OCI-LY7 (cell line): Measurements from ENCODE around the gene NAV2. TPM values are rescaled to one million over a fixed set of nuclear protein-coding genes. Genes with fewer than 3 reads are reported as not detected.

Experiments
- BruUV-seq: library from RNA; stranded (reverse); fragments of 400-500 nt; replicated peaks from 2 replicates; lab custom pipeline; 2021; lab: Mats Ljungman, UMichigan
- CTCF ChIA-PET: fragments of 300-600 bp; sonication (Branson Sonifier 250); formaldehyde crosslinking; loops from one replicate; lab custom pipeline; 2022; ENCODE audit warnings: antibody characterized with exemption; ENCODE audit not compliant: unreplicated experiment; lab: Charles Lee
- POLR2A ChIA-PET: fragments of 300-600 bp; sonication (Branson Sonifier 250); formaldehyde crosslinking; loops from one replicate; lab custom pipeline; 2022; ENCODE audit warnings: antibody characterized with exemption; lab: Charles Lee
- DNase-seq: peaks from one replicate; pipeline ENCODE4 v3.0.0-alpha.2; 2015; ENCODE audit warnings: low spot score
- H2AFZ ChIP-seq: fragments of 200-600 bp; sonication (generic), shearing (Covaris generic); 2 replicates; pipeline ENCODE4 v1.6.1; 2014; ENCODE audit warnings: mild to moderate bottlenecking, antibody characterized with exemption, low read length, moderate library complexity
- H3K27ac ChIP-seq: fragments of 200-600 bp; sonication (generic); 2 replicates; pipeline ENCODE4 v1.5.1; 2014; ENCODE audit warnings: mixed run types, low read depth, mild to moderate bottlenecking, moderate library complexity, low read length, inconsistent platforms; ENCODE audit not compliant: poor library complexity, severe bottlenecking
- H3K36me3 ChIP-seq: fragments of 200-600 bp; sonication (generic); 2 replicates; pipeline ENCODE4 v1.6.1; 2014; ENCODE audit warnings: mild to moderate bottlenecking, antibody characterized with exemption, low read length, moderate library complexity, mixed read lengths; ENCODE audit not compliant: insufficient read depth
- H3K4me1 ChIP-seq: fragments of 200-600 bp; sonication (generic); 2 replicates; pipeline ENCODE4 v1.5.1; 2014; ENCODE audit warnings: mild to moderate bottlenecking, low read length; ENCODE audit not compliant: insufficient read depth, poor library complexity, severe bottlenecking
- H3K4me2 ChIP-seq: fragments of 200-600 bp; sonication (generic); 2 replicates; pipeline ENCODE4 v1.6.1; 2014; ENCODE audit warnings: mild to moderate bottlenecking, low read length
- H3K4me3 ChIP-seq: fragments of 200-600 bp; sonication (generic); 2 replicates; pipeline ENCODE4 v1.5.1; 2014; ENCODE audit warnings: mild to moderate bottlenecking, low read depth, low read length; ENCODE audit not compliant: poor library complexity, severe bottlenecking
- H3K79me2 ChIP-seq: fragments of 200-600 bp; sonication (generic); 2 replicates; pipeline ENCODE4 v1.6.1; 2016; ENCODE audit warnings: low read depth, mild to moderate bottlenecking, low read length, moderate library complexity, mixed read lengths; ENCODE audit not compliant: insufficient read depth
- H3K9me2 ChIP-seq: fragments of 200-600 bp; sonication (generic); 2 replicates; pipeline ENCODE4 v1.6.1; 2016; ENCODE audit warnings: mild to moderate bottlenecking, low read length, mixed read lengths; ENCODE audit not compliant: insufficient read depth
- H3K9me3 ChIP-seq: fragments of 200-600 bp; sonication (generic); 2 replicates; pipeline ENCODE4 v1.6.1; 2014; ENCODE audit warnings: mild to moderate bottlenecking, mixed run types, low read length, mixed read lengths
- H4K20me1 ChIP-seq: fragments of 200-600 bp; sonication (generic); 2 replicates; pipeline ENCODE4 v1.6.1; 2014; ENCODE audit warnings: mild to moderate bottlenecking, antibody characterized with exemption, low read length, moderate library complexity, mixed read lengths; ENCODE audit not compliant: insufficient read depth
- EZH2phosphoT487 ChIP-seq: fragments of 200-600 bp; sonication (generic); IDR thresholded peaks from 2 replicates; pipeline ENCODE4 v1.6.1; 2018; ENCODE audit warnings: low read depth, borderline replicate concordance, mild to moderate bottlenecking, mixed run types, antibody characterized with exemption, low read length, moderate library complexity, mixed read lengths
- intact Hi-C: fragments of 100-400 bp; cut with micrococcal nuclease; formaldehyde crosslinking; loops from one replicate; pipeline ENCODE4 v1.10.0; 2022; ENCODE audit not compliant: unreplicated experiment
- total RNA-seq, 2 experiments: library from RNA; depleted of rRNA in 1 of 2; stranded (reverse); fragments of >200 nt in 1 of 2; shearing (Covaris generic) in 1 of 2; gene quantifications; 2 replicates each; pipeline ENCODE4 v1.2.3, GENCODE V29; 2014 to 2022
- TF ChIP-seq, protein P1 (sequence below): fragments of 200-600 bp; sonication (generic); conservative IDR thresholded peaks from 2 replicates; pipeline ENCODE4 v1.5.1; 2014; ENCODE audit warnings: mild to moderate bottlenecking, antibody characterized with exemption, low read length, moderate library complexity, mixed read lengths

The NAV2 gene
- total RNA-seq, 2 experiments from 2014 or later: 0.06 to 0.68 TPM

DNA sequence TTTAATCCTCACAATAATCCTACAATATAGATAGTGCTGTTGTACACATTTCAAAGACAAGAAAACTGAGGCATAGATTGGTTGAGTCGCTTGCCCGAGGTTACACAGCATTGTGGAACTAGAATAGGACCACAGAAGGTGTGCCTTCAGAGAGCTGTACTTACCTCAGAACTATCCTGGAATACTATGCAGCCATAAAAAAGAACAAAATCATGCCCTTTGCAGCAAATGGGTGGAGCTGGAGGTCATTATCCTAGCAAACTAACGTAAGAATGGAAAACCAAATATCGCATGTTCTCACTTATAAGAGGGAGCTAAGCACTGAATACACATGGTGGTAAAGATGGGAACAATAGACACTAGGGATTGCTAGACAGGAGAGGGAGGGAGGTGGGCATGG, 15.7 kb upstream of the NAV2 start:
- Histone ChIP-seq H3K79me2 (no peaks in the 10 kb centered on the region), H3K27ac (no peak overlapping the region), H2AFZ (no peak overlapping the region), H3K9me2 (no peaks in the 10 kb centered on the region), H3K4me3 (no peak overlapping the region), H4K20me1 (no peaks in the 10 kb centered on the region), H3K9me3 (no peaks in the 10 kb centered on the region), H3K36me3 (no peaks in the 10 kb centered on the region), H3K4me2 (no peak overlapping the region), H3K4me1 (no peaks in the 10 kb centered on the region)
- no peak for TF ChIP-seq EZH2phosphoT487
- TF ChIP-seq, protein P1, sequence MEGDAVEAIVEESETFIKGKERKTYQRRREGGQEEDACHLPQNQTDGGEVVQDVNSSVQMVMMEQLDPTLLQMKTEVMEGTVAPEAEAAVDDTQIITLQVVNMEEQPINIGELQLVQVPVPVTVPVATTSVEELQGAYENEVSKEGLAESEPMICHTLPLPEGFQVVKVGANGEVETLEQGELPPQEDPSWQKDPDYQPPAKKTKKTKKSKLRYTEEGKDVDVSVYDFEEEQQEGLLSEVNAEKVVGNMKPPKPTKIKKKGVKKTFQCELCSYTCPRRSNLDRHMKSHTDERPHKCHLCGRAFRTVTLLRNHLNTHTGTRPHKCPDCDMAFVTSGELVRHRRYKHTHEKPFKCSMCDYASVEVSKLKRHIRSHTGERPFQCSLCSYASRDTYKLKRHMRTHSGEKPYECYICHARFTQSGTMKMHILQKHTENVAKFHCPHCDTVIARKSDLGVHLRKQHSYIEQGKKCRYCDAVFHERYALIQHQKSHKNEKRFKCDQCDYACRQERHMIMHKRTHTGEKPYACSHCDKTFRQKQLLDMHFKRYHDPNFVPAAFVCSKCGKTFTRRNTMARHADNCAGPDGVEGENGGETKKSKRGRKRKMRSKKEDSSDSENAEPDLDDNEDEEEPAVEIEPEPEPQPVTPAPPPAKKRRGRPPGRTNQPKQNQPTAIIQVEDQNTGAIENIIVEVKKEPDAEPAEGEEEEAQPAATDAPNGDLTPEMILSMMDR: no peak
- DNase-seq: no peak
- CTCF ChIA-PET: no interaction called here
- no TSS peak for BruUV-seq
- POLR2A ChIA-PET: no interaction called here
- intact Hi-C loops: no loop called here

DNA sequence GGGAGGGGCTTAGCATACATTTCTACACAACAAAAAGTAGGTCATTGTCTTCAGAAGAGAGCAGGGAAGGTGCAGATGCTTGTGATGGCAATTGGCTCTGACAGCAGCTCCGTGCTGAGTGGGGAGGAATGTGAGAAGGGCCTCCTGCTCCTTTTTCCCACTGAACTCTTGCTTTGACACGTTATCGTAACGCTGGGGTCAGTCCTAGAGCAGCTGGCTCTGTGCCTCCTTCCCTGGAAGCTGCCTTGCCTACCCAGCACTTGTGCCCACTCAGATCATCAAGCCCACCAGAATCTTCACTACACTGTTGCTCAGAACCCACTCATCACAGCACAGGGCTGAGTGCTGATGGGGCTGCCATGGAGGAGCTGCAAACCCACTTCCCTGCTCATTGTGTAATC, 14.9 kb upstream of the NAV2 start:
- Histone ChIP-seq H3K9me3 (no peaks in the 10 kb centered on the region), H3K27ac (no peak overlapping the region), H2AFZ (no peak overlapping the region), H3K4me3 (no peak overlapping the region), H3K4me2 (no peak overlapping the region), H4K20me1 (no peaks in the 10 kb centered on the region), H3K36me3 (no peaks in the 10 kb centered on the region), H3K4me1 (no peaks in the 10 kb centered on the region), H3K79me2 (no peaks in the 10 kb centered on the region), H3K9me2 (no peaks in the 10 kb centered on the region)
- no peak for TF ChIP-seq EZH2phosphoT487
- TF ChIP-seq, protein P1: no peak
- ChIA-PET CTCF (no interaction called here), POLR2A (no interaction called here)
- intact Hi-C loops: no loop called here
- no peak for DNase-seq
- BruUV-seq: no TSS peak

DNA sequence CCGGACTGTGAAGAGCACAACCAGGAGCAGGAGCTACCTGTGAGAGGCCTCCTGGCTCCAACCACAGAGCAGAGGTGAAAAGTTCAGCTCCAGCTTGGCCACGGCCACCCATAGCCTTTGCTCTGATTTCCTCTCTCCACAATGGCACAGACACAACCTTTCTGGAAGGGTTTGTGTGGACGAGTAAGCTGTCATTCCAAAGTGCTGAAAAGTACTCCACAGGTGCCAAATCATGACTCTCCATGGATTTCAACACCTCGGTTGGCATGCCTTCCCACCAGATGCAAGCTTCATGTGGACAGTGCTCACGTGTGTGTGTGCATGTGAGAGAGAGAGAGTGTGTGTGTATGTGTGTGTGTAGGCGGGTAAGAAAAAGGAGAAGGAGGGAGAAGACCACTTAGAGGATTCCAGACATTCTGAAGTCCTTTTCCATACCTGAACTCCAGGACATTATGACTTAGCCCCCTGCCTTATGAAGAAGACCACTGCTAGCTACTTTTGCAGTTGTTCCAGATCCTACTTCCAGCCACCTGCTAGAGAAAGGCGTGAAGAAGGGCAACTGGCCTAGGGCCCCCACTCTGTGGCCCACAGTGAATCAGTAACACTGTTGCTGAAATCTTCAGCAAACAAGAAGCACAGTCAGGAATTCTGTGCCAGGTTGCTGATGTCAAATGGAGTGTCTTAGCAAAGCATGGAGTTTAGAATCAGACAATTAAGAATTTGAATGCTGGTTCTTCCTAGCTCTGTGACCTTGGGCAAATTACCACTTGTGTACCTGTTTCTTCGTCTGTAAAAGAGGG, 13.9 kb upstream of the NAV2 start:
- ChIA-PET POLR2A (no interaction called here), CTCF (no interaction called here)
- Histone ChIP-seq H4K20me1 (no peaks in the 10 kb centered on the region), H2AFZ (no peak overlapping the region), H3K79me2 (no peaks in the 10 kb centered on the region), H3K4me2 (no peak overlapping the region), H3K9me3 (no peaks in the 10 kb centered on the region), H3K4me1 (no peaks in the 10 kb centered on the region), H3K27ac (no peak overlapping the region), H3K36me3 (no peaks in the 10 kb centered on the region), H3K4me3 (no peak overlapping the region), H3K9me2 (no peaks in the 10 kb centered on the region)
- DNase-seq: no peak
- no TSS peak for BruUV-seq
- TF ChIP-seq EZH2phosphoT487: no peak
- TF ChIP-seq, protein P1: no peak
- intact Hi-C loops: no loop called here
